Neural cell (in vitro differentiated cells): ENCODE data around the gene CRADD. TPM values are rescaled to one million over a fixed set of nuclear protein-coding genes. Genes with fewer than 3 reads are reported as not detected.

Source experiments
- H2AFZ ChIP-seq: fragments of 200-600, 300-800 bp; sonication (generic), shearing (Covaris generic); 2 replicates; pipeline ENCODE4 v1.6.0; 2014; ENCODE audit warnings: low read depth, mild to moderate bottlenecking, antibody characterized with exemption, low read length, moderate library complexity
- H3F3A ChIP-seq: fragments of 200-600 bp; shearing (Covaris generic); 2 replicates; pipeline ENCODE4 v1.6.1; 2016; ENCODE audit warnings: mild to moderate bottlenecking, moderate library complexity, mixed read lengths, antibody characterized with exemption, low read length; ENCODE audit not compliant: insufficient read depth, poor library complexity, severe bottlenecking
- H3K27ac ChIP-seq: fragments of 200-600, 300-800 bp; sonication (generic), shearing (Covaris generic); 2 replicates; pipeline ENCODE4 v1.5.1; 2014; ENCODE audit warnings: mild to moderate bottlenecking, low read length, moderate library complexity
- H3K27me3 ChIP-seq: fragments of 300-800, 200-600 bp; sonication (generic), shearing (Covaris generic); 2 replicates; pipeline ENCODE4 v1.6.0; 2014; ENCODE audit warnings: mild to moderate bottlenecking, low read depth, low read length, moderate library complexity; ENCODE audit not compliant: insufficient read depth
- H3K36me3 ChIP-seq: fragments of 300-800, 200-600 bp; sonication (generic), shearing (Covaris generic); 2 replicates; pipeline ENCODE4 v1.5.1; 2014; ENCODE audit warnings: mild to moderate bottlenecking, antibody characterized with exemption, low read length, moderate library complexity; ENCODE audit not compliant: insufficient read depth
- H3K4me2 ChIP-seq: fragments of 300-800, 200-600 bp; sonication (generic), shearing (Covaris generic); 2 replicates; pipeline ENCODE4 v1.6.0; 2014; ENCODE audit warnings: mild to moderate bottlenecking, low read length
- H3K4me3 ChIP-seq: fragments of 300-800, 200-600 bp; sonication (generic), shearing (Covaris generic); 2 replicates; pipeline ENCODE4 v1.5.1; 2014; ENCODE audit warnings: mild to moderate bottlenecking, low read length, moderate library complexity
- H3K79me2 ChIP-seq: fragments of 200-600 bp; shearing (Covaris generic); replicated peaks from 2 replicates; pipeline ENCODE4 v1.6.0; 2014; ENCODE audit warnings: mild to moderate bottlenecking, low read length, moderate library complexity; ENCODE audit not compliant: insufficient read depth
- H3K9ac ChIP-seq: fragments of 300-800, 200-600 bp; sonication (generic), shearing (Covaris generic); 2 replicates; pipeline ENCODE4 v1.6.1; 2016; ENCODE audit warnings: mild to moderate bottlenecking, low read length, mixed read lengths
- H3K9me2 ChIP-seq: fragments of 200-600 bp; shearing (Covaris generic); 2 replicates; pipeline ENCODE4 v1.6.1; 2016; ENCODE audit warnings: mild to moderate bottlenecking, low read length, mixed read lengths; ENCODE audit not compliant: insufficient read depth
- H3K9me3 ChIP-seq: fragments of 200-600, 300-800 bp; sonication (generic), shearing (Covaris generic); 2 replicates; pipeline ENCODE4 v1.6.1; 2016; ENCODE audit warnings: mild to moderate bottlenecking, mixed run types, low read length, moderate library complexity, mixed read lengths
- H4K20me1 ChIP-seq: fragments of 200-600 bp; shearing (Covaris generic); 2 replicates; pipeline ENCODE4 v1.6.1; 2016; ENCODE audit warnings: mild to moderate bottlenecking, mixed run types; ENCODE audit not compliant: insufficient read depth
- EP300 ChIP-seq: fragments of 450-650 bp; conservative IDR thresholded peaks from 2 replicates; pipeline ENCODE4 v1.6.1; 2014; ENCODE audit warnings: antibody characterized with exemption, mild to moderate bottlenecking, moderate library complexity; ENCODE audit not compliant: poor library complexity, severe bottlenecking
- EZH2 ChIP-seq: fragments of 200-600, 300-800 bp; shearing (Covaris generic), sonication (generic); IDR thresholded peaks from 2 replicates; pipeline ENCODE4 v1.6.1; 2014; ENCODE audit warnings: antibody characterized with exemption, low read length, borderline replicate concordance, mild to moderate bottlenecking; ENCODE audit not compliant: insufficient read depth, poor library complexity, severe bottlenecking
- MXI1 ChIP-seq: fragments of 450-650 bp; conservative IDR thresholded peaks from 2 replicates; pipeline ENCODE4 v1.6.1; 2014; ENCODE audit warnings: antibody characterized with exemption, mild to moderate bottlenecking; ENCODE audit not compliant: poor library complexity, severe bottlenecking
- POLR2AphosphoS5 ChIP-seq: IDR thresholded peaks from 2 replicates; pipeline ENCODE4 v1.6.1; 2012
- RAD21 ChIP-seq: fragments of 450-650 bp; conservative IDR thresholded peaks from 2 replicates; pipeline ENCODE4 v1.6.1; 2014; ENCODE audit warnings: antibody characterized with exemption, mild to moderate bottlenecking, moderate library complexity
- SMC3 ChIP-seq: fragments of 450-650 bp; conservative IDR thresholded peaks from 2 replicates; pipeline ENCODE4 v1.6.1; 2014; ENCODE audit warnings: antibody characterized with exemption, mild to moderate bottlenecking, moderate library complexity; ENCODE audit not compliant: poor library complexity
- TAF1 ChIP-seq: IDR thresholded peaks from 2 replicates; pipeline ENCODE4 v1.6.1; 2012; ENCODE audit warnings: low read depth
- polyA plus RNA-seq: library from polyadenylated mRNA; depleted of rRNA; stranded (reverse); fragments of >200 nt; gene quantifications from 2 replicates; pipeline ENCODE4 v1.2.3, GENCODE V29; 2014
- TF ChIP-seq, protein P1 (sequence below): IDR thresholded peaks from 2 replicates; pipeline ENCODE4 v1.6.1; 2012; ENCODE audit warnings: borderline replicate concordance
- TF ChIP-seq, protein P2 (sequence below): fragments of 450-650 bp; IDR thresholded peaks from 2 replicates; pipeline ENCODE4 v1.5.1; 2014; ENCODE audit warnings: antibody characterized with exemption, mild to moderate bottlenecking, moderate library complexity; ENCODE audit not compliant: poor library complexity, severe bottlenecking

The CRADD gene
- polyA plus RNA-seq, 1 donor from 2014 or later = 23.5 TPM

DNA sequence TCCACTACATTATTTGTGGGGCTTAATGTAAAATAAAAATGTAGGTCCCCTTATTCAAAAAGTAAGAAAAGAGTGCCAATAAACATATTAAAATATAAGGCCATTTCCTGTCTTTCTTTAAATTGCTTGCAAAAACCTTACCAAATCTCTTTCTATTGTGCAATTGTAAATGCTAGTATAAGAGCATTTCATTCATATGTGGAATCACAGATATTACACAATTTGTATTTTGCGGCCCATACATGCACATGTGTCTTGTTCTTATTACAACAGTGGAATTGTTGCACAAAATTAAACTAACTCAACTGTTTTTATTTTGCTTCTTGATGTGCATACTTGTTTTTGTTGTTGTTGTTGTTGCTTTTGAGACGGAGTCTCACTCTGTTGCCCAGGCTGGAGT is 20.1 kb upstream of the CRADD start:
- TF ChIP-seq SMC3 = no peak
- TF ChIP-seq, protein P1, sequence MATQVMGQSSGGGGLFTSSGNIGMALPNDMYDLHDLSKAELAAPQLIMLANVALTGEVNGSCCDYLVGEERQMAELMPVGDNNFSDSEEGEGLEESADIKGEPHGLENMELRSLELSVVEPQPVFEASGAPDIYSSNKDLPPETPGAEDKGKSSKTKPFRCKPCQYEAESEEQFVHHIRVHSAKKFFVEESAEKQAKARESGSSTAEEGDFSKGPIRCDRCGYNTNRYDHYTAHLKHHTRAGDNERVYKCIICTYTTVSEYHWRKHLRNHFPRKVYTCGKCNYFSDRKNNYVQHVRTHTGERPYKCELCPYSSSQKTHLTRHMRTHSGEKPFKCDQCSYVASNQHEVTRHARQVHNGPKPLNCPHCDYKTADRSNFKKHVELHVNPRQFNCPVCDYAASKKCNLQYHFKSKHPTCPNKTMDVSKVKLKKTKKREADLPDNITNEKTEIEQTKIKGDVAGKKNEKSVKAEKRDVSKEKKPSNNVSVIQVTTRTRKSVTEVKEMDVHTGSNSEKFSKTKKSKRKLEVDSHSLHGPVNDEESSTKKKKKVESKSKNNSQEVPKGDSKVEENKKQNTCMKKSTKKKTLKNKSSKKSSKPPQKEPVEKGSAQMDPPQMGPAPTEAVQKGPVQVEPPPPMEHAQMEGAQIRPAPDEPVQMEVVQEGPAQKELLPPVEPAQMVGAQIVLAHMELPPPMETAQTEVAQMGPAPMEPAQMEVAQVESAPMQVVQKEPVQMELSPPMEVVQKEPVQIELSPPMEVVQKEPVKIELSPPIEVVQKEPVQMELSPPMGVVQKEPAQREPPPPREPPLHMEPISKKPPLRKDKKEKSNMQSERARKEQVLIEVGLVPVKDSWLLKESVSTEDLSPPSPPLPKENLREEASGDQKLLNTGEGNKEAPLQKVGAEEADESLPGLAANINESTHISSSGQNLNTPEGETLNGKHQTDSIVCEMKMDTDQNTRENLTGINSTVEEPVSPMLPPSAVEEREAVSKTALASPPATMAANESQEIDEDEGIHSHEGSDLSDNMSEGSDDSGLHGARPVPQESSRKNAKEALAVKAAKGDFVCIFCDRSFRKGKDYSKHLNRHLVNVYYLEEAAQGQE = no peak
- no peak for TF ChIP-seq EZH2
- TF ChIP-seq RAD21 = no peak
- TF ChIP-seq, protein P2, sequence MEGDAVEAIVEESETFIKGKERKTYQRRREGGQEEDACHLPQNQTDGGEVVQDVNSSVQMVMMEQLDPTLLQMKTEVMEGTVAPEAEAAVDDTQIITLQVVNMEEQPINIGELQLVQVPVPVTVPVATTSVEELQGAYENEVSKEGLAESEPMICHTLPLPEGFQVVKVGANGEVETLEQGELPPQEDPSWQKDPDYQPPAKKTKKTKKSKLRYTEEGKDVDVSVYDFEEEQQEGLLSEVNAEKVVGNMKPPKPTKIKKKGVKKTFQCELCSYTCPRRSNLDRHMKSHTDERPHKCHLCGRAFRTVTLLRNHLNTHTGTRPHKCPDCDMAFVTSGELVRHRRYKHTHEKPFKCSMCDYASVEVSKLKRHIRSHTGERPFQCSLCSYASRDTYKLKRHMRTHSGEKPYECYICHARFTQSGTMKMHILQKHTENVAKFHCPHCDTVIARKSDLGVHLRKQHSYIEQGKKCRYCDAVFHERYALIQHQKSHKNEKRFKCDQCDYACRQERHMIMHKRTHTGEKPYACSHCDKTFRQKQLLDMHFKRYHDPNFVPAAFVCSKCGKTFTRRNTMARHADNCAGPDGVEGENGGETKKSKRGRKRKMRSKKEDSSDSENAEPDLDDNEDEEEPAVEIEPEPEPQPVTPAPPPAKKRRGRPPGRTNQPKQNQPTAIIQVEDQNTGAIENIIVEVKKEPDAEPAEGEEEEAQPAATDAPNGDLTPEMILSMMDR = no peak
- TF ChIP-seq POLR2AphosphoS5 = no peak
- no peak for TF ChIP-seq TAF1
- no peak for TF ChIP-seq MXI1
- Histone ChIP-seq H4K20me1 (no peaks in the 10 kb centered on the region), H3K4me2 (no peak overlapping the region), H3K9me3 (no peaks in the 10 kb centered on the region), H3K9me2 (no peaks in the 10 kb centered on the region), H3K9ac (no peak overlapping the region), H3K4me3 (no peak overlapping the region), H3K27me3 (no peaks in the 10 kb centered on the region), H3F3A (no peaks in the 10 kb centered on the region), H2AFZ (no peak overlapping the region), H3K36me3 (no peaks in the 10 kb centered on the region), H3K27ac (no peak overlapping the region), H3K79me2 (no peaks in the 10 kb centered on the region)

DNA sequence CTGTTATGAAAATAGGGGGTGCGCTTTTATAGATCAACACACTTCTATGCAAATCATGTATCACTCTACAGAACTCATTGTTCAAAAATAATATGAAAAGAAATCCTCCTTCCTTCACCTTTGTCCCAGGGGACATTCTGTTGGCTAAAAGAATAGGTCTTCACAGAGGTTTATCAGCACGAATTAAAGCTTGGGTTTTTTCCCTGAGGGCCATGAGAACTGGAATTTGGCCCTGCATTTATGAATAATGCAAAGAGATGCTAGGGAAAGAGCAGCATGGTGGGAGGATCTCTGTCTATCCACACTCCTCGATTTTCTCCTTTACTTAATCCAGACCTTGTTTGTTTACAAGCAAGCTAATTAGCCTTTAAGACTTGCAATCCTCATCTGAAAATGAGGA is 16.2 kb upstream of the CRADD start:
- TF ChIP-seq EZH2 (no peak), TAF1 (no peak), RAD21 (no peak), MXI1 (no peak), EP300 (no peak), SMC3 (no peak), POLR2AphosphoS5 (no peak)
- TF ChIP-seq, protein P1 = no peak
- TF ChIP-seq, protein P2 = no peak
- Histone ChIP-seq H3F3A (no peaks in the 10 kb centered on the region), H3K27ac (no peak overlapping the region), H3K4me2 (no peak overlapping the region), H3K27me3 (no peaks in the 10 kb centered on the region), H3K79me2 (no peaks in the 10 kb centered on the region), H3K9me2 (no peaks in the 10 kb centered on the region), H2AFZ (no peak overlapping the region), H3K4me3 (no peak overlapping the region), H3K9ac (no peak overlapping the region), H3K36me3 (no peaks in the 10 kb centered on the region), H4K20me1 (no peaks in the 10 kb centered on the region), H3K9me3 (no peaks in the 10 kb centered on the region)
